ENCODE results near the gene TM7SF2. TPM values are rescaled to one million over a fixed set of nuclear protein-coding genes. Genes with fewer than 3 reads are reported as not detected.
A peak's percentile ranks its signal among the peaks of the same experiment; 100 is the strongest.

The TM7SF2 gene
- total RNA-seq, 4 donors from 2014 or later = 118 to 374 (median 160) TPM

DNA sequence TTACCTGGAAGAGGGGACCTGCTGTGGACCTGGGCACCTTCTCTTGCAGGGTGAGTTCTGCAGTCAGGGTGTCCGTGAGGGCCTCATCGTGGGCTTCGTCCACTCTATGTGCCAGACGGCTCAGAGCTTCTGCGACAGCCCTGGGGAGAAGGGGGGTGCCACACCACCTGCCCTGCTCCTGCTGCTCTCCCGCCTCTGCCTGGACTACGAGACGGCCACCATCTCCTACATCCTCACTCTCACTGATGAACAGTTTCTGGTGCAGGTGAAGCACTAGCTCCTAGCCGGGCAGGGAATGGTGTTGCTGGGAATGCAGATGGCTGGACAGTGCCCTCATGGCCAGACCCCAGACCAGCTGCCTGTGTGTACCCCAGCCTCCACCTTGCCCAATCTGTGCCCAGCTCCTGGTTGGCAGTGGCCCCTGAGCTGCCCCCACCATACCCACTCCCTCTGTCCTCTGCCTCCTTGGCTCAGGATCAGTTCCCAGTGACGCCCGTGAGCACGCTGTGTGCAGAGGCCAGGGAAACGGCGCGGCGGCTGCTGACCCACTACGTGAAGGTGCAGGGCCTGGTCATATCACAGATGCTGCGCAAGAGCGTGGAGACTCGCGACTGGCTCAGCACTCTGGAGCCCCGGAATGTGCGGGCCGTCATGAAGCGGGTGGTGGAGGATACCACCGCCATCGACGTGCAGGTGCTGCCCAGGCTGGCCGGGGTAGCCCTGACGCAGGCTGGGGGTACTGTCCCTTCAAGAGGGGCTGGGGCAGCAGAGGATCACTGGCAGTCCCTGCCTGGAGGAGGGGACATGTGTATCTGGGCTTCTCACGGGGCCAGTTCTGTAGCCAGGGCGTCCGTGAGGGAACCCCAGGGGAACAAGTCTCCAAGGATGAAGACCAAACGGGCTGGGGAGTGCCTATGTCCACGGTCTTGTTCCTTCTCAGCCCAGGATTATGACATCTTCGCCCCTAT, 2.2 kb upstream of the TM7SF2 start:
- no peak overlapping the region for H3K4me3 ChIP-seq (ENCODE audit: low read depth, poor library complexity, severe bottlenecking)
- DNase-seq (ENCODE audit: low spot score in 2 of 2) = no peak
- TF ChIP-seq POLR2A (IDR thresholded peaks at IDR 0.05) = no peak
- TF ChIP-seq, protein P1, sequence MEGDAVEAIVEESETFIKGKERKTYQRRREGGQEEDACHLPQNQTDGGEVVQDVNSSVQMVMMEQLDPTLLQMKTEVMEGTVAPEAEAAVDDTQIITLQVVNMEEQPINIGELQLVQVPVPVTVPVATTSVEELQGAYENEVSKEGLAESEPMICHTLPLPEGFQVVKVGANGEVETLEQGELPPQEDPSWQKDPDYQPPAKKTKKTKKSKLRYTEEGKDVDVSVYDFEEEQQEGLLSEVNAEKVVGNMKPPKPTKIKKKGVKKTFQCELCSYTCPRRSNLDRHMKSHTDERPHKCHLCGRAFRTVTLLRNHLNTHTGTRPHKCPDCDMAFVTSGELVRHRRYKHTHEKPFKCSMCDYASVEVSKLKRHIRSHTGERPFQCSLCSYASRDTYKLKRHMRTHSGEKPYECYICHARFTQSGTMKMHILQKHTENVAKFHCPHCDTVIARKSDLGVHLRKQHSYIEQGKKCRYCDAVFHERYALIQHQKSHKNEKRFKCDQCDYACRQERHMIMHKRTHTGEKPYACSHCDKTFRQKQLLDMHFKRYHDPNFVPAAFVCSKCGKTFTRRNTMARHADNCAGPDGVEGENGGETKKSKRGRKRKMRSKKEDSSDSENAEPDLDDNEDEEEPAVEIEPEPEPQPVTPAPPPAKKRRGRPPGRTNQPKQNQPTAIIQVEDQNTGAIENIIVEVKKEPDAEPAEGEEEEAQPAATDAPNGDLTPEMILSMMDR (IDR thresholded peaks at IDR 0.05) = no peak
- intact Hi-C loops (cut with DNase I; ENCODE audit: low total_unique reads) = loop anchor here (5.0 kb wide), 1 partner anchor 262 kb away; no protein-coding TSS in a partner anchor
- WGBS, 2 donors = 84 to 86% methylated on average over 30 of the region's 36 CpGs

DNA sequence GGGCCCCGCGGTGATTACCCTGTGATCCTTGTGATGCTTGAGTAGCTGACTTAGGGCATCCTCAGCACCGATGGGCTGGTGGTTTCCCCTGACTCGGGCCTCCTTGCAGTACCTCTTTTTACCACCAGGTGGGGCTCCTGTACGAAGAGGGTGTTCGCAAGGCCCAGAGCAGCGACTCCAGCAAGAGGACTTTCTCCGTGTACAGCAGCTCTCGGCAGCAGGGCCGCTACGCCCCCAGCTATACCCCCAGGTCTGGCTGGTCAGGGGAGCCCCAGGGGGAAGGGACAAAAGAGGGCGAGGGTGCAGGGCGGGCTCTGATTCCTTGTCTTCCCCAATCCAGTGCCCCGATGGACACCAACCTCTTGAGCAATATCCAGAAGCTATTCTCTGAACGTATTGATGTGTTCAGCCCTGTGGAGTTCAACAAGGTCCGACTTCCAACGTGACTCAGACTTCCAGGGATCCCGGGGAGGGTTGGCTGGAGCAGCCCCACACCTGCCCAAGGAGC, 1.3 kb upstream of the TM7SF2 start:
- TF ChIP-seq, protein P1 (IDR thresholded peaks at IDR 0.05) = peak in 1 of 3 donors; percentile 94
- no peak for TF ChIP-seq POLR2A (IDR thresholded peaks at IDR 0.05)
- 2 to 9% methylated on average over 13 of the region's 18 CpGs for WGBS, 2 donors
- intact Hi-C loops (cut with DNase I; ENCODE audit: low total_unique reads) = loop anchor here (5.0 kb wide), 1 partner anchor 263 kb away; no protein-coding TSS in a partner anchor
- no peak overlapping the region for H3K4me3 ChIP-seq (ENCODE audit: low read depth, poor library complexity, severe bottlenecking)
- peak; percentile 88 to 98 for DNase-seq (ENCODE audit: low spot score in 2 of 2)

DNA sequence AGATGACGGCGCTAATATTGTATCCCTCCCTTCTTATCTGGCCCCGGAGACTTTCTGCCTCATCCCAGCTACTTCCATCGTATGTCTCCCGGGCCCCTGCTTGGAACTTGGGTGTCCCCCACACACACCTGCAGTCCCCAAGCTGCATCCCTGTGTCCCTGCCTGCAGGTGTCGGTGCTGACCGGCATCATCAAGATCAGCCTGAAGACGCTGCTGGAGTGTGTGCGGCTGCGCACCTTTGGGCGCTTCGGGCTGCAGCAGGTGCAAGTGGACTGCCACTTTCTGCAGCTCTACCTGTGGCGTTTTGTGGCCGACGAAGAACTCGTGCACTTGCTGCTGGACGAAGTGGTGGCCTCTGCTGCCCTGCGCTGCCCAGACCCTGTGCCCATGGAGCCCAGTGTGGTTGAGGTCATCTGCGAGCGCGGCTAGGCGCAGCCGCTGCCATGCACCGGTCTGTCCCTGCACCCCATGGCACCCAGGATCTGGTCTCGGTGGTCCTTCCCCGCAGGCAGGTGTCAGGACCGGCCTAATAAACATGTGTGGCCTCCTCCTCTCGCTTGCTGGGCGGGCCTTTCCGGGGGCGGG, 421 bp upstream of the TM7SF2 start:
- no peak for TF ChIP-seq POLR2A (IDR thresholded peaks at IDR 0.05)
- TF ChIP-seq, protein P1 (IDR thresholded peaks at IDR 0.05) = no peak
- H3K4me3 ChIP-seq (ENCODE audit: low read depth, poor library complexity, severe bottlenecking) = no peak overlapping the region
- intact Hi-C loops (cut with DNase I; ENCODE audit: low total_unique reads) = loop anchor here (5.0 kb wide), 1 partner anchor 264 kb away; no protein-coding TSS in a partner anchor
- 61% methylated on average over 18 to 31 of the region's 31 CpGs for WGBS, 2 donors
- no peak for DNase-seq (ENCODE audit: low spot score in 2 of 2)

DNA sequence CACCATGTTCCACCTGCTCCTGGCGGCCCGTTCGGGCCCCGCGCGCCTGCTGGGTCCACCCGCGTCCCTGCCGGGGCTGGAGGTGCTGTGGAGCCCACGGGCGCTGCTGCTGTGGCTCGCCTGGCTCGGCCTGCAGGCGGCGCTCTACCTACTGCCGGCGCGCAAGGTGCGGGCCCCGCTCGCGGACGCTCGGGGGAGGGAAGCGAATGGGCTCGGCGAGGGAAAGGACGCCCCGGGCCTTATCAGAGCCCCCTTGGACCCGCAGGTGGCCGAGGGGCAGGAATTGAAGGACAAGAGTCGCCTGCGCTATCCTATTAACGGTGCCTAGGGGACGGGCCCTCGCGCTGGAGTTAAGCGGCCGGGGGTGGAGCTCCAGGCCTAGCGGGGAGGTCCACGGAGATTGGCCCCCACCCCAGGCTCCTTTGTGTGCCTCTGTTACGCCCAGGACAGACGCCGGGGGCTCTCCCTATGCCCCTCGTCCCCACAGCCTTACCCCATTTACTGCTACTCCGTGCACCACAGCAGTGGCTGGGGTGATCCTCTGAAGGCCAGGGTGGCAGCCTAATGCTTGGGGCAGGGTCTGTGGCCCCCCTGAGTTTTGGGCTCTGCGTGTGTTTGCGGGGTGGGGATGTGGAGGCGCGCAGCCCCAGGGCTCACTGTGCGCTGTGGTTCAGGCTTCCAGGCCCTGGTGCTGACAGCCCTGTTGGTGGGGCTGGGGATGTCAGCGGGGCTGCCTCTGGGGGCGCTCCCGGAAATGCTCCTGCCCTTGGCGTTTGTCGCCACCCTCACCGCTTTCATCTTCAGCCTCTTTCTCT, 1.1 kb downstream of the TM7SF2 start:
- 1 to 2% methylated on average over 34 to 50 of the region's 57 CpGs for WGBS, 2 donors
- TF ChIP-seq, protein P1 (IDR thresholded peaks at IDR 0.05) = peak in 1 of 3 donors; percentile 24
- no peak for TF ChIP-seq POLR2A (IDR thresholded peaks at IDR 0.05)
- no peak overlapping the region for H3K4me3 ChIP-seq (ENCODE audit: low read depth, poor library complexity, severe bottlenecking)
- no peak for DNase-seq (ENCODE audit: low spot score in 2 of 2)
- intact Hi-C loops (cut with DNase I; ENCODE audit: low total_unique reads) = loop anchor here (5.0 kb wide), 1 partner anchor 265 kb away; no protein-coding TSS in a partner anchor

DNA sequence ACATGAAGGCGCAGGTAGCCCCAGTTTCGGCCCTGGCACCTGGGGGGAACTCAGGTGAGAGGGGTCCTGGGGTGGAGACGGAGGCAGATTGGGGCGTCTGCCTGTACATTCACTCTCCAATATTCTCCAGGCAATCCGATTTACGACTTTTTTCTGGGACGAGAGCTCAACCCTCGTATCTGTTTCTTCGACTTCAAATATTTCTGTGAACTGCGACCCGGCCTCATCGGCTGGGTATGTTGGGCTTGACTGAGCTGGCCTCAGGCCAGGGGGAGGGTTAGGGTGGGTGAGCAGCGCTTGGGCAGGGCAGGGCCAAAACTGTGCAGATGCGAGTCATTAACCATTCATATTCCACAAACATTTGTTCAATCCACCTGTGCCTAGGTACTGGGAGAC, 1.7 kb downstream of the TM7SF2 start:
- 9 to 12% methylated on average over 14 of the region's 14 CpGs for WGBS, 2 donors
- no peak for DNase-seq (ENCODE audit: low spot score in 2 of 2)
- H3K4me3 ChIP-seq (ENCODE audit: low read depth, poor library complexity, severe bottlenecking) = no peak overlapping the region

More for the DNA sequence above, 1.7 kb downstream of the TM7SF2 start:
- intact Hi-C loops (cut with DNase I; ENCODE audit: low total_unique reads) = loop anchor here (5.0 kb wide), 1 partner anchor 266 kb away; no protein-coding TSS in a partner anchor
- TF ChIP-seq POLR2A (IDR thresholded peaks at IDR 0.05) = no peak
- TF ChIP-seq, protein P1 (IDR thresholded peaks at IDR 0.05) = no peak
